Fibroblast of pulmonary artery (primary cell): ENCODE results near the gene TRPV4.

Source experiments
- DNase-seq: peaks from one replicate; pipeline ENCODE4 v3.0.0-alpha.2; 2010; ENCODE audit warnings: low read depth
- H3K4me3 ChIP-seq: replicated peaks from 2 replicates; pipeline ENCODE4 v1.5.1; 2011; ENCODE audit warnings: low read depth, mild to moderate bottlenecking, control low read depth, low read length, moderate library complexity
- TF ChIP-seq, protein P1 (sequence below): IDR thresholded peaks from 2 replicates; pipeline ENCODE4 v1.5.1; 2011; ENCODE audit warnings: mild to moderate bottlenecking, control low read depth, low read length, inconsistent platforms; ENCODE audit errors: missing control alignments

TRPV4 gene

DNA sequence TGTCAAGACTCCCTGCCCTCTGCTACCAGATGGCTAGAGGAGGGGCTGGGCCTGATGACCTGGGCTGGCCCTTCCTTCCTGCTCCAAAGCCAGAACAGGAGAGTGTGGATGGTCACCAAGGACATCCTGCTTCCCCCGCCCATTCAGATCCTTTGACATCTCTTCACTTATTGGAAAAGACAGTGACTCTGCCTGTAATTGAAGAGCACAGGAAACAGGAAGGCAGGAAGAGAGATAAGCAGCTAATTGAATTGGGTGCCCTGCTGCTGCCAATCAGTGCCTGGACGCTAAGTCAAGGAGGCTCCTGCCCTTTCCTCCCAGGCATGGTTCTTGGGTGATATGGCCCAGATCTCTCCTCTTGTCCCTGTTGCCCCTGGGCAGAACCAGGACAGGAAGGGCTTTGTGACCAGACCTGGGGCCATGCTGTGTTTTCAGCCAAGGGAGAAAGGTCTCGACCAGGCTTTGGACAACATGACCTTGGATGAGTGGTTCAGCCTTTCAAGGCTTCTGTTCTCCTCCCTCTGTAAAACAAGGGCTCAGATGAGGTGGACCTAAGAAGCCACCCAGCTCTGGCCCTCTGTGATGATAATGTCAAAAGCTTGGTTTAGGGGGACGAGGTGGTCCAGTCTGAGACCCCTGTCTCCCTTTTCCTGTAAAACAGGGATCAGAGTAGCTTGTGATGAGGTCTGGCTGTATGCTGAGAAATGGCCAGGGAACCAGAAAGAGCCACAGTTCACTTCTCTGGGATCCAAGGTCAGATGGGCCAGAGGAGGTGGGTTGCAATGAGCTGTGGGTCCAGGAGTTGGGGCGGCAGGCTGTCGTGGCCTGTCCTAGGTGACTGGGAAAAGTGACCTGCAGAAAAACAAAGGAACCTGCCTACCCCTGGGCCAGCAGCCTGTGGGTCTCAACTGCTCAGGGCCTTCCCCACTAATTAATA, 80.8 kb downstream of the TRPV4 start:
- no peak overlapping the region for H3K4me3 ChIP-seq
- TF ChIP-seq, protein P1, sequence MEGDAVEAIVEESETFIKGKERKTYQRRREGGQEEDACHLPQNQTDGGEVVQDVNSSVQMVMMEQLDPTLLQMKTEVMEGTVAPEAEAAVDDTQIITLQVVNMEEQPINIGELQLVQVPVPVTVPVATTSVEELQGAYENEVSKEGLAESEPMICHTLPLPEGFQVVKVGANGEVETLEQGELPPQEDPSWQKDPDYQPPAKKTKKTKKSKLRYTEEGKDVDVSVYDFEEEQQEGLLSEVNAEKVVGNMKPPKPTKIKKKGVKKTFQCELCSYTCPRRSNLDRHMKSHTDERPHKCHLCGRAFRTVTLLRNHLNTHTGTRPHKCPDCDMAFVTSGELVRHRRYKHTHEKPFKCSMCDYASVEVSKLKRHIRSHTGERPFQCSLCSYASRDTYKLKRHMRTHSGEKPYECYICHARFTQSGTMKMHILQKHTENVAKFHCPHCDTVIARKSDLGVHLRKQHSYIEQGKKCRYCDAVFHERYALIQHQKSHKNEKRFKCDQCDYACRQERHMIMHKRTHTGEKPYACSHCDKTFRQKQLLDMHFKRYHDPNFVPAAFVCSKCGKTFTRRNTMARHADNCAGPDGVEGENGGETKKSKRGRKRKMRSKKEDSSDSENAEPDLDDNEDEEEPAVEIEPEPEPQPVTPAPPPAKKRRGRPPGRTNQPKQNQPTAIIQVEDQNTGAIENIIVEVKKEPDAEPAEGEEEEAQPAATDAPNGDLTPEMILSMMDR: no peak
- DNase-seq: no peak

DNA sequence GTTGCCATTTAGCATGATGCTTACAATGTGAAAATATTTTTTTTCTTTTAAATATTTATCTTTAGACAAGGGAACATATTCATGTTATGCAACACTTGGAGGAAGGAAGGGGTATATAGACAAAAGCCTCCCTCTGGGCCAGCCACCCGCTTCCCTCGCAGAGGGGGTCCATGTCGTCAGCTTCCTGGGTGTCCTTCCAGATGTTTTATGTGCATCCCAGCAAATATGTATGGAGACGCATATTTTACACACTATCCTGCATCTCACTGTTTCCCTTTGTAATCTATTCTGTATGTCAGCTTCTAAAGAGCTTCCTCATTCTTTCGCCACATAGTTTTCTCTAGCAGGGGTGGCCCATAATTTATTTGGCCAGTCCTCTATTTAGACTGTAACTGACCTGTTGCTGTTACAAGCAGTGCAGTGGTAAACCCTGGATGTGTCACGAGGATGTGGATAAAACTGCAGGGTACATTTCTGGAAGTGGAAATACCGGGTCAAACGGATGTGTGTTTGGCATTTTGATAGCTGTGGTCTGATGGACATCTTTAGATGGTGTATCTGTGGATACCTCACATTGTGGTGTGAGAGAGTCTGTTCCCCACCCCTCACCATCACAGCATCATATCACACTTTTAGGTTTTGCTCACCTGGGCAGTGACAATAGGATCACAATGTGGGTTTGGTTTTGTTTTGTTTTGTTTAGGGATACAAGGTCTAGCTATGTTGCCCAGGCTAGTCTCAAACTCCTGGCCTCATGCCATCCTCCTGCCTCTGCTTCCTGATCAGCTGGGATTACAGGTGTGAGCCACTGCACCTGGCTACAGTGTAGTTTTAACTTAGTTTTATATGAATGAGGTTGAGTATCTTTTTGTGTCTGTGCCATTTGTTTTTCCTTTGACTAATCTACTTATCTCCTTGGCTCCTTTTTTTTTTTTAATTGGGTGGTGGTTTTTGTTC, 87.9 kb downstream of the TRPV4 start:
- H3K4me3 ChIP-seq: no peak overlapping the region
- DNase-seq: no peak
- TF ChIP-seq, protein P1: no peak

DNA sequence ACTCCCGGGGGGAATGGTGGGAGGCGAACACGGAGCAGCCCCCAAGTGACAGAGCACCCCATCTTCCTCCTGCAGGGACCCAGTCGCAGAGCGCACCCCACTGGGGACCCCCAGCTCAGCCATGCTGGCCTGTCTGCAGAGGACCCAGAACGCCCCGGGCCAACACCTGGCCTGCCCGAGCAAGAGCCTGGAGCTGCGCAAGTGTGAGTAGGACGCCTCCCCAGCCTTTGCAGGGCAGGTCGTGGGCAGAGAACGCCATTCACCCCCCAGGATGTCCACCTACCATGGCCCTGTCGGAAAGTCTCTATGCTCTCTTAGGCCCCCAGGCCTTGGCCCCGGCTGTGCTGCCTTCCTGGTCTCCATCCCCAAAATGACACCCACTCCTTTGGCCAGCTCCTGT, 89.2 kb downstream of the TRPV4 start:
- TF ChIP-seq, protein P1: no peak
- DNase-seq: no peak
- H3K4me3 ChIP-seq: no peak overlapping the region

DNA sequence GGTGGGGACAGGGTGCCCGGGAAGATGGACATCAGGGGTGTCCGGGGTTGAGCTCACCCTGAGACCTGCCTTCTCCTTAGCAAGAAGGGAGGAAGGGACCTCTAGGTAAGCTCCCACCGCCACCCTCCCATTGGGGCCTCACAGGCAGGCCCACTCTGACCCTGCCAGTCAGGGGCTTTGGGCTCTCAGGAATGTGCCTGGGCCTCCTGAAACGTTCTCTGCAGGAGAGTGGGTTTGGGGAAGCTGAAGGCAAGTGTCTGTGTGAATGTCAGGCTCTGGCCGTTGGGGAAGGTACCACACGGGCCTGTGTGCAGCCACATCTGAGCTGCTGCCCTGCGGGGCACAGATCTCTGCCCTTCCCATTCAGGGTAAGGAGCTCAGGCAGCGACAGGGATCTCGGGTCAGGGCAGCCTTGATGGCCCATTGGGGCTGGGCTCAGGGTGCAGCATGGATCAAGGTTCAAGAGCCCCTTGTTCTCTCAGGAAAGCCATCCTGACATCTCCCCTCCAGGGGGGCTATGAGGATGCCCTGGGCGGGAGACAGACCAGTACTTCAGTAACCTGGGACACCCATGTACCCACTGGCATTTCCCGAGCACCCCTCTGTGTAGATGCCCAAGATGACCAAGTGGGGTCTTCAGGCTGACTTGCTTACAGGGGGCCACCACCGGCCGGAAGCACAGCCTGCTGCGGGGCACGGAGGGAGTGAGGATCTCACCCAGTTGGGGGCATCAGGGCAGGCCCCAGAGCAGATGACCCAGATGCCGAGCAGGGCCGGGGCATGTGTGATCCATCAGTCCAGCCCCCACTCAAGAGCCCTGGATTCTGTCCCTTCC, 89.9 kb downstream of the TRPV4 start:
- TF ChIP-seq, protein P1: no peak
- DNase-seq: no peak
- no peak overlapping the region for H3K4me3 ChIP-seq

DNA sequence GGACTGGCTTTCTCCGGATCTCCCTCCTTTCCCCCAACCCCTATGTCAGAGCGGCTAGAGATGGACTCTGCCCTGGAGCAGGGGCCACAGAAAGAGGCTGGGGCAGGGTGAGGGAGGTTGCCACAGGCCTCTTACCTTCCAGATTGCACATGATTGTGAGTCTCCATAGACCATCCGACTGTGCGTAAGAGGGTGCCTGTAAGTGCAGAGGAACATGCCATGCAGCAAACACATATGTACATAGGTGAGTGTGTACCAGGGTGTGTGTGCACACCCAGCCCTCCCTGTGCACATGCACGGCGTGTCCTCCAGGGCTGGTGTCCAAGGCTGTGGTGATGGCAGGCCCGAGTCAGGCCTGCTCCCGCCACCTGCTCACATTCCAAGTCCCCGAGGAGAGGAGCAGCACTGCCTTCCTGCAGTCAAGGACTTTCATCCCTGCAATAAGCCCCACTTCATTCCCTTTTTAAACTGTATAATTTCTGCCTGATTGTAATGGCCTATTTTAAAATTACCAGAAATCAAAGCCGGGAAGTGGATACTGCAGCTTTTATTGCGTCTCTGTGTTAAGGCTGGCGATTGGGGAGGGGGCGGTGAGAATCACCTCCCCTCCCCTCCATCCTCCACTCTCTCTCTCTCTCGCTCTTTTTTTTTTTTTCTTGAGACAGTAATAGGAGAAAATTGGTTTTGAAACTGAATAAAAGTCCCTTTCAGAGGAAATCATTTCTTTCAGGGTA, 91.1 kb downstream of the TRPV4 start:
- DNase-seq: no peak
- TF ChIP-seq, protein P1: no peak
- no peak overlapping the region for H3K4me3 ChIP-seq
